Erythroblast (primary cell): ENCODE measurements around the gene CEACAM19.

Experiments
- GATA1 ChIP-seq: IDR thresholded peaks from 2 replicates; pipeline ENCODE4 v1.6.1; 2011; ENCODE audit warnings: low read depth, mild to moderate bottlenecking, control low read depth, low read length, moderate library complexity
- POLR2A ChIP-seq: IDR thresholded peaks from 2 replicates; pipeline ENCODE4 v1.6.1; 2011; ENCODE audit warnings: mild to moderate bottlenecking, low read length

- TF ChIP-seq POLR2A = no peak
- no peak for TF ChIP-seq GATA1
Measured at GRCh38 chr19:44644402-44645016, 26.8 kb upstream of the CEACAM19 start.
